Fibroblast of skin of right quadriceps (primary cell): Measurements from ENCODE around the gene NUFIP1.
"Not testable (repeated sequence)": the region's sequence is repeated elsewhere in the genome, so short reads cannot be mapped to it uniquely, and the experiment has no call there.

ENCODE experiments used
- DNase-seq: peaks from one replicate; pipeline ENCODE4 v3.0.0-alpha.2; 2013

The NUFIP1 gene

DNA sequence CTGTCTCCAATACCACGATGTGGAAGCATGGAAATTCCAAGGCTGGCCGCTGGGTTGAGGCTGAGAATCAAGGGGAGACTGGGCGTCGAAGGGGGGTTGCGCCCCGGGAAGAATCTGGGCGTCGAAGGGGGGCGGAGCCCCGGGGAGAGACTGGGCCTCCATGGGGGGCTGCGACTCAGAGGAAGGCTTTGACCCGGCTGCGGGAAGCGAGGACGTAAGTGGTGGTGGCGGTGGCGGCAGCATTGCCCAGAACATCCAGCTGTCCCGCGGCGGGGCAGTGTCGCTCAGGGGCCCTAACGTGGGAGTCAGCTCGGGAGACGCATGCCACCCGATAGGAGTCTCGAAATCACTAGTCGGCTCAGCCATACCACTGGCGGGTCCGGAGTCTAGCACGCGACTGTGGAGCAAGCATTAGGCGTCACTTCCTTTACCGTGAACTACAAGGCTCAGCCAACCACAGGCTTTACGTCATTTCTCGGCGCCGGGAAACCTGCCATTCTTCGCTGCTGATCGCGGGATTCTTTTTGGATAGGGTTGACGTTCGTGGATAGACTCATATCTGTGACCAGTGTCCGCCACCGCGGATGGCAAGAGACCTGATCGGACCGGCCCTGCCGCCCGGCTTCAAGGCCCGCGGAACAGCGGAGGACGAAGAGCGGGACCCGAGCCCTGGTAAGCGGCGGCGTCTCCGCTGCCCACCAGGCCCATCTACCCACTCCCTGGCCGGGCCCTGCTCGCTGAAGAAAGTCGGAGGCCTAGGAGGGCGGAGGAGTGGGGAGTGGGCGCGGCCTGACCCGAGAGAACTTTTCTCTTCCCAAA, at the start of gene NUFIP1, which contains the start of gene GPALPP1:
NUFIP1 (minus strand) TSS at position 401 of the 819 bp plus-strand sequence; CDS start at position 366, 35 bp downstream.
GPALPP1 (plus strand) TSS at position 468 of the 819 bp plus-strand sequence; CDS start at position 585, 117 bp downstream.
- peak; percentile 93 for DNase-seq

DNA sequence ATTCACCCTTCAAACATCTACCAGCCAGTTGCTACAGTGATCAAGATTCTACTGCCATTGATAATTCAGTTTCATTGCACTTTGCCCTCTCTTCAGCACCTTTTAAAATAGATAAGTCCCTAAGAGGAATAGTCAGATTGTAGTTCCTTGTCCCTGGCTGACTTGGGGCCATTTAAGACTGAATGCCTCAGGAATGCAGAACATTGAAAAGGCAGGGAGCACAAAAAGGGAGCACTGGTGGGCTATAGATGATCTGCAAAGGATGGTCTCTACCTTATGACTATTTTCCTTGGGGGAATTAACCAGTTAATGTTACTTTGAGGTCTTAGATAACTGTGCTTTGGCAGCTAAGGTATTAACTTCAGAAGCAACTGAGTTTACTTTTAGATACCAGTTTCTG, 46.9 kb upstream of the NUFIP1 start:
- no peak for DNase-seq

DNA sequence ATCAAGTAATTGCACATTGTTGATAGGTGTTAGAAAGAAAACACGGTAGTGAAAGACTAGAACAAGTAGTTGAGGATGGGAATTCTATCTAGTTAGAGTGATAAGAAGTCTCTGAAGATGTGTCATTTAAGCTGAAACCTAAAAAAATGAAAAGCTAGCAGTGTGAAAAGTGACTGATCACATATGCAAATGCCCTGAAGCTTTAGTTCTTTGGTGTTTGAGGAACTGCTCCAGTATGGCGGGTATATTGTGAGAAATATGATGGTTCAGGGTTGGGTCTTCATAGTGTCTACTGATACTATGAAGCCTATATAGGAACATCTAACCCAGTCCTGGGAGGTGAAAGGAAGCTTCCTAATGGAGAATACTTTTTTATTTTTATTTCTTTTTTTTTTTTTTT, 45.1 kb upstream of the NUFIP1 start:
- no peak for DNase-seq

DNA sequence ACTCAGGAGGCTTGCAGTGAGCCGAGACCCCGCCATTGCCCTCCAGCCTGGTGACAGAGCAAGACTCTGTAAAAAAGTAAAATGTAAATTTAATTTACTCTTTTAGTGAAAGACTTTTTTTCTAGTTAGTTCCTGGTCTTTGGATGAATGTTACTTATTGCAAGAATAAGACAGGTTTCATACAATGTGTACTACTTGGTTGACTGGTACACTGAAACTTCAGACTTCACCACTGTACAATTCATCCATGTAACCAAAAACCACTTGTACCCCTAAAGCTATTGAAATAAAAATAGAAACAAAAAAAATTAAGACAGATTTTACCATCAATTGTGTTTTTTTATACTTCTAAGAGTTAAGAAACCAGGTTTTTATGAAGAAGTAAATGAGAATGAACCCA, 35.6 kb upstream of the NUFIP1 start:
- DNase-seq: no peak

DNA sequence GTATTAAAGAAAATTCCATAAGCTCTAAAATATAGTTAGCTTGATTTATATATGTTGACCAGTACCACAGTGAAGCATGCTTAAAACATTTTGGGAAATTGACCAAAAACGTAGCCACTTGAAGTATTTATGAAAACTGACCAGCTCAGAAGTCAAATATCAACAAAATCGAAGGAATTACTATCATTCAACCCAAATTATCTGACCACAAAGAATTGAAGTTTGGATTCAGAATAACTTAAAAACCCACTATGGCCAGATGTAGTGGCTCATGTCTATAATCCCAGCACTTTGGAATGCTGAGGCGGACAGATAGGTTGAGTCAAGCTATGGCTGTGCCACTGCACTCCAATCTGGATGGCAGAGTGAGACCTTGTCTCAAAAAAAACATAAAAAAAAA, 32.0 kb upstream of the NUFIP1 start:
- no peak for DNase-seq

DNA sequence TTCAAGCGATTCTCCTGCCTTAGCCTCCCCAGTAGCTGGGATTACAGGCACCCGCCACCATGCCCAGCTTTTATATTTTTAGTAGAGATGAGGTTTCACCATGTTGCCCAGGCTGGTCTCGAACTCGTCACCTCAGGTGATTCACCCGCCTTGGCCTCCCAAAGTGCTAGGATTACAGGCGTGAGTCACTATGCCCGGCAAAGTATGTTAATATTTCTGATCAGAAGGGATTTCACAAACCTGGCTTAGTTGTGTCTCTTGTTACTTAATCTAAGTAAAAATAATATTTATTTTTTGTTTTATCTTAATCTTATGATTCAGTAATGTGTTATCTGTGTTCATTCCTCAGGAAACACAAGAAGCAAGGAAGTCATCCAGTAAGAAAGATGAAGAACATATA, 30.7 kb upstream of the NUFIP1 start:
- DNase-seq: not testable (repeated sequence)

DNA sequence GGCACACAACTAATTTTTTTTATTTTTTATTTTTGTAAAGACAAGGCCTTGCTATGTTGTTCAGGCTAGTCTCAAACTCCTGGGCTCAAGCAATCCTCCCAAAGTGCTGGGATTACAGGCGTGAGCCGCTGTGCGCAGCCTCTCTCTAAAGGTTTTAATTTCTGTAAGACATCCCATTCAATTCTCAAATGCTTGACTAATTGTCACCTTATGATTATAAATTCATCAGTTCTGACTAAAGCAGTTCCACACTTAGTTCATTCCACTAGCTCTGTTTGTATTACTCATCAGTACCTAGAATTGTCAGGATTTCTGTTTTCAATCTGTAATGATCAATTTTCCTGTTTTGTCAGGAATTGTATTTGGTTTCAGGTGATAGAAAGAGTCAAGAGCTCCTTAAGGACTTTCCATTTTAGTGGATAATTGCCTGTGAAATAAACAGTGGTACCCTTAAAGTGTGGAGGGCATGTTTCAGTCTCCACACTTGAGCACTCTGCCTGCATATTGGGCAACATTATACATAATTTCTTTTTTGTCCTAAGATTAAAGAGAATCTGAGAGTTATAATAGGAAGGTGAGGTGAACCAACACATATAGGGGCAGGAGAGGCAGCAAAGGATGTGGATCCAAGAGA, 27.6 kb upstream of the NUFIP1 start:
- no peak for DNase-seq

DNA sequence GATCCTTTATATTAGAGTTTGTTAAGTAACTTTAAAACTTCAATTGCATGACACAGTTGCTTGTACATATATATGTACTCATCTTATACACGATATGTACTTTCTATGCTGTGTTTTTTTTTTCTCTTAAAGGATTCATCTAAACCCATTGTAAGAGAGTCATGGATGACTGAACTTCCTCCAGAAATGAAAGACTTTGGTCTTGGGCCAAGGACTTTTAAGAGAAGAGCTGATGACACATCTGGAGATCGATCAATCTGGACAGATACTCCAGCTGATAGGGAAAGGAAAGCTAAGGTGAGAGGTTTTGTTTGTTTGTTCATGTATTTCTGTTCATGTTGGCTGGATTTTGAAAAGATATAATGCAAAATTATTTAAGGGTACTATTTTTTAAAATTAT, 26.0 kb upstream of the NUFIP1 start:
- no peak for DNase-seq

DNA sequence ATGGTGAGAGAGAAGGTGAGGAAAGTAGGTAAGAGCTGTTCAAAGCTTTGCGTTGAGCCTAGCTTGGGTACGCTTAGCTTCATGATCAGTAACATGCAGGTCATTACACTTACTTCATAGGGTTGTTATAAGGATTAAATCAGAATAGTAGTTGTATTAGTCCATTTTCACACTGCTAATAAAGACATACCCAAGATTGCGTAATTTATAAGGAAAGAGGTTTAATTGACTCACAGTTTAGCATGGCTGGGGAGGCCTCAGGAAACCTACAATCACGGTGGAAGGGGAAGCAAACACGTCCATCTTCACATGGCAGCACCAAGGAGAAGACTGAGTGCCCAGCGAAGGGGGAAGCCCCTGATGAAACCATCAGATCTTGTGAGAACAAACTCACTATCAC, 21.9 kb upstream of the NUFIP1 start:
- no peak for DNase-seq

DNA sequence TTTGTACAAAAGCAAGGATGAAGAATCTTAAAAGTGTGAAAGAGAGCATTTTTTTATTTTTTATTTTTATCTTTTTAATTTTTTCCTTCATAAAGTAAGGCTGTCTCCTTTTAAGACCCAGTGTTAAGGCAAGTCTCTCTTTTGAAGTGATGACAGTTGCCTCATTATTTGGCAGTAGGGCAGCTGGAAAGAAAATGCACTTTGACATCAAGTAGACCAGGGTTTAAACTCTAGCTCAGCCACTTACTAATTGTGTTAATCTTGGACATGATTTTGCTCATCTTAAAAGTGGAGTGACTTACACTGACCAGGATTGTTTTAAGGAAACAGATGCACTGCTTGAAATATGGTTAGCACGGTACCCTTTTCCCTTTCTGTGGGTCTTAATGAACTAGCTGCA, 18.6 kb upstream of the NUFIP1 start:
- no peak for DNase-seq

DNA sequence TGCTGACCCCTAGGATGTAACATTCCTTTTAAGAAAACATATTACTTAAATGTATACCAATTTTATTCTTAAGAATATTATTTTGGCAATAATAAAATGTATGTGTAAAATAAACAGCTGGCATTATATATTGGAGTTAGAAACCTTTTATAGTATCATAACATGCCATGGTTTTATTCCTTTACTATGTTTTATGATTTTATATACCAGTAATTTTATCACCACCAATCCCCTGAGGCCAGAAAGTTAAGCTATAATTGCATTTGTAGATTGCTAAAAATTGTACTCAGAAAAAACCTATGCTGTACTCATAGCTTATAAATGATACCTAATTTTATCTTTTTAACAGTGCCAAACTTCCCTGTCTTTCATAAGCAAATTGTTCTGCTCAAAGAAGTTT, 18.0 kb upstream of the NUFIP1 start:
- no peak for DNase-seq

DNA sequence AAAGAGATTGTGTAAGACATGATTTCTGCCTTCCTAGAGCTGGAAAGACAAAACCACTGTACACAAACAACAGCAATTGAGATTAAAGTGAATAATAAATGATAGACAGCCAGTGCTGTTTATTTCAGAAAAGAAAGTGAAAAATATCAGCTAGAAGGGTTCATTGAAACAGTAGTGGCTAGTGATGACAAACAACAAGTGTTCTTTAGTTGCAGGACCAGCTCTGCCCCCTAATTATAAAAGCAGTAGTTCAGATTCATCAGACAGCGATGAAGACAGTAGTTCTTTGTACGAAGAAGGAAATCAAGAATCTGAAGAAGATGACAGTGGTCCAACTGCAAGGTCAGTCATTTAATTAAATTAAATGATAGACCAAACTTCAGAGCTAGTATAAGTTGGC, 14.8 kb upstream of the NUFIP1 start:
- DNase-seq: no peak

DNA sequence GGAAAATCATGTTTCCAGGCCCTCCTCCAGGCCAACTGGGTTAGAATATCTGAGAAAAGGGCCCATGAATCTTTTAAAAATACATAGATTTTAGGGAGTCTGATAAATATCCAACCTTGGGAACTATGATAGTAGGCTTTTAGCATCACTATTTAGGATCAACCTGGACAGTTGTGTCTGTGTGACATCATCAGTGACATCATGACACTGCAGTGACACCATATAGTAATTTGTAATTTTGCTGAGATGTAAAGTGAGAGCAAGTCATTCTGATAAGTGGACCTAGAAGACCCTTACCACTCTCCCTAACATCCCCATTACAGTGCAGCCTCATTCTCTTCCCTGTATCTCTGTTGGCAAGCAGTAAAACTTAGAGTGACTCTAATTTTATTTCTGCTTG, 14.1 kb upstream of the NUFIP1 start:
- no peak for DNase-seq

DNA sequence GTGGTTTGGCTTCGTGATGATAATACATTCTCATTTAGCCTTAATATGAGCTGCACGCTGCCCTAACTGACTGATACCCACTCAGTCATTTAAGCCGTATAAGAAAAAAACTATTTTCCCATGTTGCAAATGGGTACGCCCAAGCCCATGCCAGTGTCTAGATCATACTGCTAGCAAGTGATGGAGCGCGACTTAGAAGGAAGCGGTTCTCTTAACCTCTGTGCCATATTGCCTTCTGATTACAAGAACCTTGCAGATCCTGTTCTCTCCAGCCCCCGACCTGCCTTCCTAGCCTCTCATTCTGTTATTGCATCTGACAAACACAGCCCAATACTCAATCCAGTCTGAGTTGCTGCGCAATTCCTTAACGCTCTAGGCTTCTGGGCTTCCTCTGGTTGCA, 670 bp upstream of the NUFIP1 start:
- DNase-seq: no peak

DNA sequence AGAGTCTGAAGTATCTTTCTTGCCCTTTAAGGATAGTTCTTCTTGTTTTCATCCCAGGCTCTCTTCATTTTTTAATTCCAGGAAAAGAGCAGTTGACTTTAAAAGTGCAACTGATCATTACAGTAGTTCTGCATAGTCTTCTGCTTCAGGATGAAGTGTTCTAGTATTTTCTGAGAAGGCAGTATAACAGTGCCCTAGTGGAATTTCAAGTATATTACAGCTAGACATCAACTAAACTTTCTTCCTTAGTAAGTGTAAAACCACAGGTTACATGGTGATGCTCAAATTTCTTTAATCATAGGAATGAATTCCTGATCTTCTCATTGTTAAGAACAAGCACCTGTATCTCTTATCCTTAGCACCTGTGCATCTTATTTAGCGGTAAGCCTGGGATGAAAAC, 10.9 kb downstream of the NUFIP1 start:
- no peak for DNase-seq

DNA sequence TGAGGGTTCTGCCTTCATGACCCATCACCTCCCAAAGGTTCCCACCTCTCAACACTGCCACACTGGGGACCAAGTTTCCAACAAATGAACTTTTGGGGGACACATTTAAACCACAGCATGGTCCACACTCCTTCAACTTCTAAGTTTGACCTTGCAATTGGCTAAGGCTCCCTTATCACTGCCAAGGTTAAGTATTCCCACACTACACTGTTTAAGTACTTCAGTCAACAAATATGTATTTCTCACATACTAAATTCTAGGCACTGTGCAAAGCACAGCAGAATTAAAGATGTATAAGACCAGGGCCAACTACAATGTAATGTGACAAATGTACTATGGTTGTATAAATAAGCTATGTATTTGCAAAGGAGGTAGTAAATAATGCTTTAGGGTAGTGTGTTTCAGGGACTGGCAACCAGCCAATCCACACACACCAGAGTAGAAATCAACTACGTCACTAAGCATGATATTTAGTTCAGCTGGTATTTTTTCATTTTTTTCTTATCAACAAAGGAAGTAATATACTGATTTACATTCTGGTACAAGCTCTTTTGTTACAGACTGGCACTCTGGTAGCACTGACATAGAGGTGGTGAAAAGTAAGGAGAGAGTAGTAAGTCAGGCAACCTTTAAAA, 12.2 kb downstream of the NUFIP1 start:
- no peak for DNase-seq

DNA sequence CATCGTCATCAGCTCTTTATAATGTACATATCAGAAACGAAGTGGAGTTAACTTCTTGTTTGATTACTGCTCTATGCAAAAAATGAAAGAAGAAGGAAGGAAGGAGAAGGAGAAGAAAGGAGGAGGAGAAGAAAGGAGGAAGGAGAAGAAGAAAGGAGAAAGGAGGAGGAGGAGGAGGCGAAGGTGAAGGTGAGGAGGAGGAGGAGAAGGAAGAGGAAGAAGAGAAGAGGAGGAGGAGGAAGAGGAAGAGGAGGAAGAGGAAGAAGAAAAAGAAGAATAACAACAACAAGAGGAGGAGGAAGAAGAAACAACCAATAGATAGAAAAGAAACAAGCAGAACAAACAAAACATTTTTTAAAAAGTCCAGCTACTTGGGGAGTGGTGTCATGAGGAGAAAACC, 13.1 kb downstream of the NUFIP1 start:
- no peak for DNase-seq

DNA sequence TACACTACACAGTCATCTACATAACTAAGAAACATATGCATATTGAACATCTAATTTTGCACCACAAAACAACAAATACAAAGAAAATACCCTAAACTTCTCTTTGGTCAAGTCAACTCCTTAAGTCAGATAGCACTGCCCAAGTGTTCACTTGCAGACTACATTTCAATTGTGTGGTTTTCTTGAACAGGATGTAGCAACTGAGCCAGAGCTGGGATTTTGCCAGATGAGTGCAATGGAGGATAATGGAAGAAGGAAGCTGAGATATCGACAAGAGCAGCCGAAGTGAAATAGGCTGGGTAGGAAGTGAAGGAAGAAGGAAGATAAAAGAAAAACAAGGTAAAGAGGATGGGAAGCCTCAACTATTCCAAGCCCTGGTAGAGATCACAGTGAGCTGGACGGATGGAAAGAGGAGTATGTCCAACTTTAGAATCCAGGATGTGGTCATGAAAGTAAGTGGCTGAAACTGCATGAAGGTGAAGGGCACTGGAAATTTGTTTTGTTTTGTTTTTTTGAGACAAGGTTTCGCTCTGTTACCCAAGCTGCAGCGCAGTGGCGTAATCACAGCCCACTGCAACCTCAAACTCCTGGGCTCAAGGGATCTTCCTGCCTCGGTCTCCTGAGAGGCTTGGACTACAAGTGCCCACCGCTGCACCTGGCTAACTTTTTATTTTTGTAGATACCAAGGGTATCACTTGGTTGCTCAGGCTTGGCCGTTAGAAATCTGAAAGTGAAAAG, 15.0 kb downstream of the NUFIP1 start:
- DNase-seq: peak; percentile 55

DNA sequence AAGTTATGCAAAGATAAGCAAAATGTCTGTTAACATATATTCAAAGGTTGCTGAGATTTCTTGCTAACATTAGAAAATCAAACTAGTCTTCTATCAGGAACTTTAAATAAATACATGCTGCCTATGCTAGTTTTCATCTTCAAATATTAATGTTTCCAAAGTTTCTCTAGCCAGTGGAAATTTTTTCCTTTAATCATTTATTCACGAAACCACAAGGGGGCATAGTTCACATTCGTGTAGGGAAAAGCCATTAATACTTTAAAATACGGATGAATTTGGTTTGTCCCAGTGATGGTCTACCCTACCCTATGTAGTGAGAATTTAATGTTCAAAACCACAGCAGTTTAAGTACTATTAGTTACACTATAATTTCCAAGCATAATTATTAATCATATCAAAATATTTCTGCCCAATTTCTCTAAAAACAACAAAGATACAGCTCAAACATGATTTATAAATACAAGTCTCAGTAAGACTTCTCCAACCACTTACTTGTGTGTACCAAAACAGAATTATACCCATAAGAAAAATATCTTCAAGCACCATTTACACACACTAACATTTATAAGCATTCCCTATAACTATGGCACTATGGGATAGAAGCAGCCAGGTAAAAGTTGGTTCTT, 16.2 kb downstream of the NUFIP1 start:
- DNase-seq: peak; percentile 35

DNA sequence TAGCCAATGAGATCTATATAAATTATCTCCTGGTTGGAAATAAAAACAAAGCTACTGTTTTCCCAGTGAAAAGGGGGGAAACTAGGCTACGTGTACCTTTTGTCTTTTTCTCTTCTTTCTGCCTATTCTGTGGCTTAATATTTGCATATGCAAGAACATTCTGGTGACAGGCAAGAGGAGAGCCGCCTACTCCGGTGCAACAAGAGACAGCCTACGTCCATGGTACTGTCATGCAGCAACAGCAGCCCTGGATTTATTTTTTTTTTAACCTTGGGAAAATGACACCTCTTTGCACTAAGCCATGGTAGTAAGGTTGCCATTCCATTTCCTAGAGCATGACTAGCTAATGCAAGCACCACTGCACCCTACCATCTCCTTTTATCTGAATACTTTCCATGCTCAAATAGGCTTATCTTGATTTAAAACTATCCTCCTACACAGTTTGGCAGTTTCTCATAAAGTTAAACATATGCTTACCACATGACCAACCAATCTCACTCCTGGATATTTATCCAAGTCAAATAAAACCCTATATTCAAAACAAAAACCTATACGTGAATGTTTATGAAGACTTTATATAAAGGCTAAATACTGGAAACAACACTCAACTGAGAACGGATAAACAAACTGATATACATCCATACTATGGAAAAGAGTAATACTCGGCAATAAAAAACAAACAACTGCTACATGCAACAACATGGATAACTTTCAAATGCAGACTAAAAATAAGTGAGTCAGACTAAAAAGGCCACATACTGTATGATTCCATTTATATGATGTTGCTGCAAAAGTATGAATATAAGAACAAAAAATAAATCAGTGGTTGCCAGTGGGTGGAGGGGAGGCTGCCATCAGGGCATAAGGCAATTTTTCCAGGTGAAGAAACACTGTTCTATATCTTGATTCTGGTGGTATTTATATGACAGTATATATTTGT, 17.3 kb downstream of the NUFIP1 start:
- peak; percentile 18 for DNase-seq
